HG03520 (cell line): ENCODE measurements around the gene SORCS2.

ENCODE experiments used
- ATAC-seq: cut with Tn5 transposase; IDR thresholded peaks from one replicate; pipeline ENCODE4 v1.9.1; 2021; ENCODE audit warnings: mild to moderate bottlenecking, moderate library complexity; ENCODE audit not compliant: unreplicated experiment

SORCS2 gene

GRCh38 chr4:7733801-7734650 is 541.7 kb downstream of the SORCS2 start:
- no peak for ATAC-seq

DNA sequence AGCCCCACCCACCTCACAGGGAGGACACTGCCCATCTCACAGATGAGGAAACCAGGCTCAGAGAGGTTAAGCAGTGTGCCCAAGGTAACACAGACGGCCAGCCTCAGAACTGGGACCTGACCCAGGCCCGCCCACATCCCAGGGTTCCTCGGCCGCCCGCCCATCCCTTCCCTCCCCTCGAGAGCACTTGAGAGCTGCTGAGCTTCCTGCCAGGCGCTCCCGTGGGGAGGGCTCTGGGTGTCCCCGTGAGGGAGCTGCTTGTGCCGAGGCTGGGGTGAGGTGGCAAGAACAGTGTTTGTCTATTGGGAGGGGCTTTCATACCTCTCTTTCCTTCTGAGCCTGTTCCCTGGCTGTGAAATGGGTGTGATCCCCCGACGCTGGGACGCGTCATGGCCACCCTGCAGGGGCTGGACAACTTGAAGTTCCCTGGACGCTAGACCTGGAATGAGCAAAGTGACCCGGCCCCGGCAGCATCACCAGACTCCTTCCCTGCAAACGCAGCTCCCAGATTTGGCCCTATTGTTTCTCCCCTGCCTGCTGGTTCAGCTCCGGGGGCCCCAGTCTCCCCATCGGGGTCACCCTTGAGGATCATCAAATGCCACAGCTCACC is 542.4 kb downstream of the SORCS2 start:
- ATAC-seq: no peak

DNA sequence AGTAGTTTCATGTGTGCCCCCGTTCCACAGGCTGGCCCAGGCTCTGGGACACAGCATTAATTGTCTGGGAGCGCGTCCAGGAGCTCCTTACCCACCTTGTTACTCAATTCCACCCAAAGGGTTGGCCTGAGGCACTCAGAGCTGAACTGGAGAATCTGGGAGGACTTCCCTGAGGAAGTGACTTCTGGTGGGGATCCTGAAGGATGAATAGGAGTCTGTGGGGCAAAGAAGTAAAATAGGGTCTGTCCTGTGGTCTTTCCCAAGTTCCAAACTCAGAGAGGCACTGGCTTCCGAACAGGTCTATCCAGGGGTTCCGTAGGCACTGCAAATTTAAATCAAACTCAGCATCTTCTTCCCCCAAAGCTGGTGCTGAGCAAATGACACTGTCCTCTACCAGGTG is 543.1 kb downstream of the SORCS2 start:
- no peak for ATAC-seq

GRCh38 chr4:7735961-7736360 is 543.6 kb downstream of the SORCS2 start:
- ATAC-seq: no peak

DNA sequence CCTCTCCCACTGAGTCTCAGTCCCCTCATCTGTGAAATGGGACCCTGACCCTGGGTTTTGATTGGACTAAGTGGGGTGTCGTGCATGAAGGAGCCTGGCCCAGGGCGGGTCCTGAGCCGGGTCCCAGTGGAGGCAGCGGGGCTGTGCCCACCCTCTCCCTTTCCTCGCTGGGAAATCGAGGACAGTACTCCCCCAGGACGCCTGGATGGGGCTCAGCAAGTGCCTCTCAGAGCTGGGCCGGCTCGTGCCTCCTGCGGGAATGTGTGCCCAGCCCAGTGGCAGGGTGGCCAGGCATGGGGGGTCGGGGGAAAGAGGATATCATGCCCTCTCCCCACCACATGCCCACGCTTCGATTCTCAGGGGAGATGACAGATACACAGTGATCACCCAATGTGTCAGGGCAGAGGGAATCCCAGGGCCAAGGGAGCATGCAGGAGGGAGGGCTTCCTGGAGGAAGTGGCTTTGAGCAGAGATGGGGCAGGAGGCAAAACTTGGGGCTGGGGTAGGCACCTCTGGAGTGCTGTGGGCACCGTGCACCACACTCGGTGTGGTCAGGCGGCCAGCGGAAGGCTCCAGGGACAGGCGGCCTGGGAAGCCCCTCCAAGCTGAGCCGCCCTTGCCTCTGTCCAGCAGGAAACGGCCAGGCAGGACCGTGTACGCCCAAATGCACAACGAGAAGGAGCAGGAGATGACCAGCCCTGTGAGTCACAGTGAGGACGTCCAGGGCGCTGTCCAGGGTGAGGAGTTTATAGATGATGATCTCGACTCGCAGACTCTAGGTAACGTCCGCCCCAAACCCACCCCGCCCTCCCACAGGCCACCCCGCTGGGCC is 544.3 kb downstream of the SORCS2 start:
- ATAC-seq: no peak

- no peak for ATAC-seq
Observed at GRCh38 chr4:7737268-7737645, 544.9 kb downstream of the SORCS2 start.

GRCh38 chr4:7737752-7738457 is 545.6 kb downstream of the SORCS2 start:
- no peak for ATAC-seq

DNA sequence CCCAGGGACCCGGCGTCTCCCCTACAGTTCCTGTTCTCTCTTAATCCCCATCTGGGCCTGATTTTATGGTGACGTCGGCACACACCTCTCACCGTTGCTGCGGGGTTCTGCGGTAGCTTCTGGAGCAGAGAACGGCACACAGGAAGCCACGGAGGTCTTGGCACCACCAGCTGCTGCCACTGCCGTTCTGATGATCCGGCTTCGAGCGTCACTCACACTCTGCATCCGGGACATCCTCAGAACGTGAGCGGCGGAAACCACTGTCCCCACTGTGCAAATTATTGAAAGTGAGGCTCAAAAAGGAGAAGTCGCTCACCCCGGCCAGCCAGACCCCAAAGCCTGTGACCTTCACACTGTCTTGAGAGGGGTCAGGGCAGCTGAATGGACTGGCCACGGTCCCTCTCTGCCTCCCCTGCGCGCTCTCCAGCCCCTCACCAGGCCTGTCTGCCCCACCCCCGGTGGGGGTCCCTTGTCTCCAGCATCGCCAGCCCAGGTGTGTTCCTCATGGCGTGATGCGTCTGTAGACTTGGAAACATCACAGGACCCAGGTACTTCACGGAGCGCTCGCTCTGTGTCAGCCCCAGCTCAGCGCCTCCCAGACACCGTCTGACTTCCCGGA is 546.2 kb downstream of the SORCS2 start:
- no peak for ATAC-seq

DNA sequence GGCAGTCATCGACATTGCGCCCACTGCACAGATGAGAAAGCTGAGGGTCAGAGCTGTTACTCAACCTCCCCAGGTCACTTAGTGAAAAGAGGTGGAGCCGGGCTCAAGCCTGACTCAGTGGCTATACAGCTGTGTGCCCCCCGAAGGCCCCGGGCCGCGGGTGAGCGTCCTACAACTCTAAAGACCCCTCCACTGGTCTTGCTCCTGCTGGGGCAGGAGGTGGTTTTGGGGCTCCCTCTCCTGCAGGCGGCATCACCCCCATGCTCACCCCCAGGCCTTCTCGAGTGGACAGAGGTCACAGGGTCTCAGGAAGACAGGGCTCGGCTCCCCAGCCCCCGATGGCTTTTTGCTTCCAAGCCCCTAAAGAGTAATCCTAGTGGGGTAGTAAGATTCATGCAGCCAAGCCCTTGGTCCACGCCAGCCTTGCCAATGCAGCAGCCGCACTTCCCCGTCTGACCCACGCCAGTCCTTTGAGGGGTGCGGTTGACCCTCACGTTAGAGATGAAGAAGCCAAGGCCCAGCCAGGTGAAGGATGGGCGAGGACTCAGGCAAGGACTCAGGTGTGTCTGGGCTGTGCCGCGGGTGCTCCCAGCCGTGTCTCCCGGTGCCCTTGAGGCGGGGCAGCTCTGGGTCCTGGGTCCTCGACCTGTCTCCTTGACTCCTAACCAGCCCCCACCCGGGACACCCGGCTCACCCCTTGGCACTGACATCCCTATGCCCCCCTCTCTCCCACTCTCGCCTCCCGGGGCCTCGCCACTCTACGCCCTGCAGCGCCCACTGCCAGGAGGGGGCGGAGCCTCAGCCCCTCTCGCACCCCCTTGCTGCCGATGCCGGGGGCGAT is 547.0 kb downstream of the SORCS2 start:
- ATAC-seq: no peak

DNA sequence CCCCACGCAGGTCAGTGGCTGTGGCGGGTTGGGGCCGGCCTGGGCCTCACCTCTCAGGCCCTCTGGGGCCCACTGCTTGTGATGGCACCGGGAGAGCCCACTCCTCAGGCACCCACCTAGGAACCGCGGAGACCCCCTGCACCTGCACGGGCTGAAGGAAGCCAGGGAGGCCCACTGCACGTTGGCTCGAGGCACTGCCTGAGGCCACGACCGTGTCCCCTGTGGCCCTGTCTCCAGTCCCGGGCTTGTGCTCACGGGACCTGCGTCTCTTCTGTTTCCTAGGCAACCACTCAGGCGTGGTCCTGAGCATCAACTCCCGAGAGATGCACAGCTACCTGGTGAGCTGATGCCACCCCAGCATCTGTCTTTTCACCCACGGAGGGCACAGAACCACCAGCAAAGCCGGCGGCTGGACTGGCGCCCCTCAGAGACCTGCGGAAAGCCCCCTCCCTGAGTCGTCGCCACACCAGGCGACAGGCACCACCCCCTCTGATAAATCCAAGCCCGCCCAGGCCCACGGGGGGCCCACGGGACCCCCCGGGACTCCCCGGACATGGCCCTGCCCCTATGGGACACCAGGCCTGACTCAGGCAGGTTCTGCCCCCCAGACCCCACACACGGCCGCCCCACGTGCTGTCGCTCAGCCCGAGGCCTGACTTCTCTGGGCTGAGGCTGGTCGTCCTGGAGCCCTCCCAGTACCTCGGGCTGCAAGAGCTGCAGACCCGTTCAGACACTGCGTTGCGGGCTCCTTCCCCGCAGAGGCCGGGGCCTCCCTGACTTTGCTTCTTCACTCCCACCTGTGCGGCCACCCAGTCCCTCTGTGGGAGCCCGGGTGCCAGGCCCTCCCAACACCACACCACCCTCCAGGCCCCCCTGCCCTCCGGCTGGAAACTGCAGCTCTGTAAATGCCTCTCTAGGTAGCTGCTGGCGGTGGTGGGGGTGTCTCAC is 547.9 kb downstream of the SORCS2 start:
- ATAC-seq: no peak

GRCh38 chr4:7740866-7741525 is 548.7 kb downstream of the SORCS2 start:
- no peak for ATAC-seq

DNA sequence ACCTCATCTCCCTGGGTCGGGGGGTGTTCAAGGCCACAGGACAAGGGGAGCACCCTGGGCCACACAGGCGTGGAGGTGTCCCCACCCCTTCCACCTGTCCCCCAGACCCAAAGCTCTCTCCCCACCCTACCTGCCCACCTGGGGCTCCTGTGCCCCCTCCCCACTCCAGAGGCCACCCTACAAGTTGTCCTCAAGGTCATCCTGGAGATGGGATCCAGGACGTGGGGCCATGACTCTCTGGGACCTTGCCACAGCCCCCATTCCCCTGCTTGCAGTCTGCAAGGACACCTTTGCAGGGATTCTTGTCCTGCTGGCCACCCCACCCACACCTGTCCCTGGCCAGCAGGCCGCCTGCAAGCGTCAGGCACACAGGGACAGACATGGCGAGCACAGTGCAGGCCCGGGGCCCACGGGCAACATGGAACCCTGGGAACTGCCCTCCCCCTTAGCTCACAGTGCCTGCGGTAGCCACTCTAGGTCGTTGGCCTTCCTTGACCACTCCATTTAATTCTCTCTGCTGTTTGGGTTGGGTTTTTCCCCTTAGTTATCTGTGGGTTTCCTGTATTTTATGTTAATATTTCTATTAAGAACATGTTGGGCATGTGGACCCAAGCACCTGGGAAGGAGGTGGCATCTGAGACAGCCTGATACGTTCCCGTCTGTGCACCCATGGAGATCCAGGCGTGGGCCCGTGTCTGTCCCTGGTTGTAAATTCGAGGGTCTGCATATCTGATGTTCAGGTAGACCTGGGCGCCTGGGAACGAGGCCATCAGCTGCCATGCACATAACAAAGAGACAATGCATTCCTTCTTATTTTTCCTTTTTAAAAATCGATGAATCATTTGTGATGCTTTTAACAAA is 549.8 kb downstream of the SORCS2 start:
- ATAC-seq: no peak

GRCh38 chr4:7742807-7743280 is 550.5 kb downstream of the SORCS2 start:
- no peak for ATAC-seq

- no peak for ATAC-seq
Observed at GRCh38 chr4:7744142-7744804, 551.9 kb downstream of the SORCS2 start.

DNA sequence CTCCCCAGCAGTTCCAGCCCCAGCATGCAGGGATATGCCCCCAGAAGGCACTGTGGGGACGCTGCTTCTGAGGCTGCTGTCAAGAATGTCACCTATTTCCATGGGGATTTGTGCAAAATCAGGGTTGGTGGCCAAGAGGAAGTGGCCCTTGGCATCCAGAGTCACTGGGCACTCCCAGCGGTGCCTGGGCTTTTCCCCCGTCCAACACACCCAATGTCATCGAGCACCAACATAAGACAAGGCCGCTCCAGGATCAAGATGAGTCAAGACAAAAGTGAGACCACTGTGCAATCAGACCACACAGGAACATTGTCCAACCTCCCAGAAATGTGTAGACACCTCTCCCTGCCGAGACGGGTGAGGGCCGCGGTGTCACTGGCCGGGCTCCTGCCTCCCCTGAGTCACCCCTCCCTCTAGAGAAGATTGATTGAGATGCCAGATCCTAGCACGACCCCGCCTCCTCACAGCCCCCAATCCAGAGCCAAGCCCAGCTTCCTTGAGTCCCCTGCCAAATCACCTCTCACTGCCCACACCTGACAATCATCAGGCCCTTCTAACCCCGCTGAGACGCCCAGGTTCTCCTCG is 553.1 kb downstream of the SORCS2 start:
- ATAC-seq: no peak
